Measurements from ENCODE around the gene NAA25. TPM values are rescaled to one million over a fixed set of nuclear protein-coding genes. Genes with fewer than 3 reads are reported as not detected.
"Not testable (repeated sequence)": the region's sequence is repeated elsewhere in the genome, so short reads cannot be mapped to it uniquely, and the experiment has no call there.

The NAA25 gene
- polyA plus RNA-seq, 1 donor from 2014 or later: 30.7 TPM

DNA sequence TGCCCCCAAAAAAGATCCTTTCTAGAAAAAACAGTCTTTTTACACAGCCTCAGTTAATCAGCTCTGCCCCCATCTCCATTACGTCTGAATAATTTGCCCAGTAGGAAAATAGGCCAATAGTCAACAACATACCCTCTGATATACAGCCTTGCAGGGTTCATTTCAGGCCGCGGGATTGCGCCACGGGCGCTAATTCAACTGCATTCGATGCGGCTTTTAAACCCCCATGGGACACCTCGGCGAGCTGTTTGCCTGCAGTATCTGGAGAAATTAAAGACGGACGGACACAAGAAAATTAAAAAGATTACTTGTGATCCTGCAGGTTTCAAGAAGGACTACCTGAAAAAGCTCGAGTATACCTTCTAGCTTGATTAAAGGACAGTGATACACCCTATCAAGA is 59.2 kb downstream of the NAA25 start:
- Histone ChIP-seq H3K27me3 (ENCODE audit: insufficient read depth, low read depth, low read length) (no peaks in the 10 kb centered on the region), H3K4me3 (ENCODE audit: low read length) (no peak overlapping the region), H3F3A (ENCODE audit: insufficient read depth, low read length, poor library complexity, severe bottlenecking) (no peaks in the 10 kb centered on the region), H3K9me2 (ENCODE audit: insufficient read depth, low read length) (no peaks in the 10 kb centered on the region), H3K36me3 (ENCODE audit: insufficient read depth, low read length) (no peaks in the 10 kb centered on the region), H4K20me1 (ENCODE audit: insufficient read depth) (no peaks in the 10 kb centered on the region), H3K27ac (ENCODE audit: low read length) (no peak overlapping the region), H3K9ac (ENCODE audit: low read length) (no peak overlapping the region), H3K4me2 (ENCODE audit: low read length) (no peak overlapping the region), H3K79me2 (replicated peaks; ENCODE audit: insufficient read depth, low read length) (no peaks in the 10 kb centered on the region), H3K9me3 (ENCODE audit: low read length) (no peaks in the 10 kb centered on the region), H2AFZ (ENCODE audit: low read depth, low read length) (no peak overlapping the region)
- TF ChIP-seq POLR2AphosphoS5 (IDR thresholded peaks at IDR 0.05): no peak

DNA sequence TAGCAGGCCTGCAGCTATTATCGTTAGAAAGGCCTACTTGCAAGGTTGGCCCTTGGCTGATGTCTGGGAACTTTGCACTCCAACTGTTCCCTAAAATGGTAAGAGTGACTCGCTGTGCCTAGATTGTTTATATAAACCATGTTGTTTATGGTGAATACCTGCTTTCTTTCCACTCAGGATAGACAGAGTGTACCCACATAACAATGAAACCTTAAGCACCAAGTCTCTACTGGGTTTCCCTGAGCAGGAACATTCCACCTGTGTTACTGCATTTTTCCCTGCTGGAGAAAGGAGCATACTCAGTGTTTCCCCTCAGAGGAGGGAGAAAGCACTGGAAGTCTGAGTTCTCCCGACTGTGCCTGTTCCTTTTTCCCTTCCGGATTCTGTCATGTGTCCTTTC is 62.6 kb downstream of the NAA25 start:
- H4K20me1 ChIP-seq (ENCODE audit: insufficient read depth): no peaks in the 10 kb centered on the region
- no peak overlapping the region for H3K27ac ChIP-seq (ENCODE audit: low read length)
- H3K9ac ChIP-seq (ENCODE audit: low read length): no peak overlapping the region
- H2AFZ ChIP-seq (ENCODE audit: low read depth, low read length): no peak overlapping the region
- H3K27me3 ChIP-seq (ENCODE audit: insufficient read depth, low read depth, low read length): no peaks in the 10 kb centered on the region
- H3K36me3 ChIP-seq (ENCODE audit: insufficient read depth, low read length): peaks cover 3% of the 10 kb centered on the region
- no peaks in the 10 kb centered on the region for H3K9me2 ChIP-seq (ENCODE audit: insufficient read depth, low read length)
- TF ChIP-seq, protein P1, sequence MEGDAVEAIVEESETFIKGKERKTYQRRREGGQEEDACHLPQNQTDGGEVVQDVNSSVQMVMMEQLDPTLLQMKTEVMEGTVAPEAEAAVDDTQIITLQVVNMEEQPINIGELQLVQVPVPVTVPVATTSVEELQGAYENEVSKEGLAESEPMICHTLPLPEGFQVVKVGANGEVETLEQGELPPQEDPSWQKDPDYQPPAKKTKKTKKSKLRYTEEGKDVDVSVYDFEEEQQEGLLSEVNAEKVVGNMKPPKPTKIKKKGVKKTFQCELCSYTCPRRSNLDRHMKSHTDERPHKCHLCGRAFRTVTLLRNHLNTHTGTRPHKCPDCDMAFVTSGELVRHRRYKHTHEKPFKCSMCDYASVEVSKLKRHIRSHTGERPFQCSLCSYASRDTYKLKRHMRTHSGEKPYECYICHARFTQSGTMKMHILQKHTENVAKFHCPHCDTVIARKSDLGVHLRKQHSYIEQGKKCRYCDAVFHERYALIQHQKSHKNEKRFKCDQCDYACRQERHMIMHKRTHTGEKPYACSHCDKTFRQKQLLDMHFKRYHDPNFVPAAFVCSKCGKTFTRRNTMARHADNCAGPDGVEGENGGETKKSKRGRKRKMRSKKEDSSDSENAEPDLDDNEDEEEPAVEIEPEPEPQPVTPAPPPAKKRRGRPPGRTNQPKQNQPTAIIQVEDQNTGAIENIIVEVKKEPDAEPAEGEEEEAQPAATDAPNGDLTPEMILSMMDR (IDR thresholded peaks at IDR 0.05; ENCODE audit: poor library complexity, severe bottlenecking): no peak
- no peak for TF ChIP-seq SMC3 (conservative IDR thresholded peaks at IDR 0.05; ENCODE audit: poor library complexity)
- TF ChIP-seq EZH2 (IDR thresholded peaks at IDR 0.05; ENCODE audit: borderline replicate concordance, insufficient read depth, low read length, poor library complexity, severe bottlenecking): no peak
- no peak overlapping the region for H3K4me2 ChIP-seq (ENCODE audit: low read length)
- H3F3A ChIP-seq (ENCODE audit: insufficient read depth, low read length, poor library complexity, severe bottlenecking): no peaks in the 10 kb centered on the region
- H3K4me3 ChIP-seq (ENCODE audit: low read length): no peak overlapping the region
- no peaks in the 10 kb centered on the region for H3K79me2 ChIP-seq (replicated peaks; ENCODE audit: insufficient read depth, low read length)
- H3K9me3 ChIP-seq (ENCODE audit: low read length): no peaks in the 10 kb centered on the region

DNA sequence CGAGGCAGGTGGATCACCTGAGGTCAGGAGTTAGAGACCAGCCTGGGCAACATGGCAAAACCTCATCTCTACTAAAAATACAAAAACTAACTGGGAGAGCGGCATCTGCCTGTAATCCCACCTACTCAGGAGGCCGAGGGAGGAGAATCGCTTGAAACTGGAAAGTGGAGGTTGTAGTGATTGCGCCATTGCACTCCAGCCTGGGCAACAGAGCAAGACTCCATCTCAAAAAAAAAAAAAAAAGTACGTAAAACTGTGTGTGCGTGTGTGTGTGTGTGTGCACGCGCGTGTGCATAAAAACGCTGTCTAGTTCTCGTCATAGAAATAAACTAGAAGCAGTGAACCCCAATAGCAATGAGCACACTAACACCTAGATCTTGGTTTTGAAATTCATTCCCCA is 72.0 kb downstream of the NAA25 start:
- H3K27me3 ChIP-seq (ENCODE audit: insufficient read depth, low read depth, low read length); H3K9me3 ChIP-seq (ENCODE audit: low read length); H3K4me2 ChIP-seq (ENCODE audit: low read length); H4K20me1 ChIP-seq (ENCODE audit: insufficient read depth); H3K9ac ChIP-seq (ENCODE audit: low read length); H3K9me2 ChIP-seq (ENCODE audit: insufficient read depth, low read length); H3K27ac ChIP-seq (ENCODE audit: low read length); H2AFZ ChIP-seq (ENCODE audit: low read depth, low read length); H3K79me2 ChIP-seq (replicated peaks; ENCODE audit: insufficient read depth, low read length); H3K4me3 ChIP-seq (ENCODE audit: low read length); H3F3A ChIP-seq (ENCODE audit: insufficient read depth, low read length, poor library complexity, severe bottlenecking); H3K36me3 ChIP-seq (ENCODE audit: insufficient read depth, low read length): not testable (repeated sequence)

DNA sequence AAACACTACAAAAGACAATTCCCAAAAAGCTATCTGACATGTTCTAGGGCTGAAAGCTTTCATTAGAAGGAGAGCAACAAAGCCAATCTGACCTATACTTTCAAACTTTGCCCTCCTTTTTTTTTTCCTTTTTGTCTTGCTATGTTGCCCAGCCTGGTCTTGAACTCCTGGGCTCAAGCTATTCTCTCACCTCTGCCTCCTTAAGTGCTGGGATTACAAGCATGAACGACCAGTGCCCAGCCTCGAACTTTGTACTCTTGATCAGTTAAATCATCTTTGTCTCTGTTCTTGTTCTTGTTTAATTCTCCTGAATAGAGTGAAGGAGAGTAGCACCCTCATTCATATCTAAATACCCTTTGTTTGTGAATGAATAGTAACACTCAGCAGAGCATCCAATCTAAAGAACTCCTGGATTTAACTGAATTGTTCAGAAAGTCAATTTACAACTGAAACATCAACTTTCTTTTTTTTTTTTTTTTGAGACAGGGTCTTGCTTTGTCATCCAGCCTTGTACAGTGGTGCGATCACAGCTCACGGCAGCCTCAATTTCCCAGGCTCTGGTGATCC is 73.3 kb downstream of the NAA25 start:
- H3K9me3 ChIP-seq (ENCODE audit: low read length): no peaks in the 10 kb centered on the region
- no peak overlapping the region for H3K4me3 ChIP-seq (ENCODE audit: low read length)
- H3K4me2 ChIP-seq (ENCODE audit: low read length): no peak overlapping the region
- no peaks in the 10 kb centered on the region for H3K27me3 ChIP-seq (ENCODE audit: insufficient read depth, low read depth, low read length)
- no peak overlapping the region for H3K9ac ChIP-seq (ENCODE audit: low read length)
- no peak overlapping the region for H2AFZ ChIP-seq (ENCODE audit: low read depth, low read length)
- H3K27ac ChIP-seq (ENCODE audit: low read length): no peak overlapping the region
- H4K20me1 ChIP-seq (ENCODE audit: insufficient read depth): no peaks in the 10 kb centered on the region
- H3K9me2 ChIP-seq (ENCODE audit: insufficient read depth, low read length): no peaks in the 10 kb centered on the region
- no peaks in the 10 kb centered on the region for H3F3A ChIP-seq (ENCODE audit: insufficient read depth, low read length, poor library complexity, severe bottlenecking)
- TF ChIP-seq MXI1 (conservative IDR thresholded peaks at IDR 0.05; ENCODE audit: poor library complexity, severe bottlenecking): no peak
- TF ChIP-seq EZH2 (IDR thresholded peaks at IDR 0.05; ENCODE audit: borderline replicate concordance, insufficient read depth, low read length, poor library complexity, severe bottlenecking): no peak
- TF ChIP-seq, protein P2, sequence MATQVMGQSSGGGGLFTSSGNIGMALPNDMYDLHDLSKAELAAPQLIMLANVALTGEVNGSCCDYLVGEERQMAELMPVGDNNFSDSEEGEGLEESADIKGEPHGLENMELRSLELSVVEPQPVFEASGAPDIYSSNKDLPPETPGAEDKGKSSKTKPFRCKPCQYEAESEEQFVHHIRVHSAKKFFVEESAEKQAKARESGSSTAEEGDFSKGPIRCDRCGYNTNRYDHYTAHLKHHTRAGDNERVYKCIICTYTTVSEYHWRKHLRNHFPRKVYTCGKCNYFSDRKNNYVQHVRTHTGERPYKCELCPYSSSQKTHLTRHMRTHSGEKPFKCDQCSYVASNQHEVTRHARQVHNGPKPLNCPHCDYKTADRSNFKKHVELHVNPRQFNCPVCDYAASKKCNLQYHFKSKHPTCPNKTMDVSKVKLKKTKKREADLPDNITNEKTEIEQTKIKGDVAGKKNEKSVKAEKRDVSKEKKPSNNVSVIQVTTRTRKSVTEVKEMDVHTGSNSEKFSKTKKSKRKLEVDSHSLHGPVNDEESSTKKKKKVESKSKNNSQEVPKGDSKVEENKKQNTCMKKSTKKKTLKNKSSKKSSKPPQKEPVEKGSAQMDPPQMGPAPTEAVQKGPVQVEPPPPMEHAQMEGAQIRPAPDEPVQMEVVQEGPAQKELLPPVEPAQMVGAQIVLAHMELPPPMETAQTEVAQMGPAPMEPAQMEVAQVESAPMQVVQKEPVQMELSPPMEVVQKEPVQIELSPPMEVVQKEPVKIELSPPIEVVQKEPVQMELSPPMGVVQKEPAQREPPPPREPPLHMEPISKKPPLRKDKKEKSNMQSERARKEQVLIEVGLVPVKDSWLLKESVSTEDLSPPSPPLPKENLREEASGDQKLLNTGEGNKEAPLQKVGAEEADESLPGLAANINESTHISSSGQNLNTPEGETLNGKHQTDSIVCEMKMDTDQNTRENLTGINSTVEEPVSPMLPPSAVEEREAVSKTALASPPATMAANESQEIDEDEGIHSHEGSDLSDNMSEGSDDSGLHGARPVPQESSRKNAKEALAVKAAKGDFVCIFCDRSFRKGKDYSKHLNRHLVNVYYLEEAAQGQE (IDR thresholded peaks at IDR 0.05; ENCODE audit: borderline replicate concordance): no peak
- TF ChIP-seq, protein P1 (IDR thresholded peaks at IDR 0.05; ENCODE audit: poor library complexity, severe bottlenecking): no peak
- TF ChIP-seq POLR2AphosphoS5 (IDR thresholded peaks at IDR 0.05): no peak
- TF ChIP-seq TAF1 (IDR thresholded peaks at IDR 0.05; ENCODE audit: low read depth): no peak
- TF ChIP-seq SMC3 (conservative IDR thresholded peaks at IDR 0.05; ENCODE audit: poor library complexity): no peak
- TF ChIP-seq EP300 (conservative IDR thresholded peaks at IDR 0.05; ENCODE audit: poor library complexity, severe bottlenecking): no peak
- TF ChIP-seq RAD21 (conservative IDR thresholded peaks at IDR 0.05): no peak
- no peaks in the 10 kb centered on the region for H3K79me2 ChIP-seq (replicated peaks; ENCODE audit: insufficient read depth, low read length)
- H3K36me3 ChIP-seq (ENCODE audit: insufficient read depth, low read length): peaks cover 4% of the 10 kb centered on the region
